ENCODE data around the gene MKI67. TPM values are rescaled to one million over a fixed set of nuclear protein-coding genes. Genes with fewer than 3 reads are reported as not detected.

Gene MKI67
- total RNA-seq, 1 donor from 2014 or later = 1.2 TPM

DNA sequence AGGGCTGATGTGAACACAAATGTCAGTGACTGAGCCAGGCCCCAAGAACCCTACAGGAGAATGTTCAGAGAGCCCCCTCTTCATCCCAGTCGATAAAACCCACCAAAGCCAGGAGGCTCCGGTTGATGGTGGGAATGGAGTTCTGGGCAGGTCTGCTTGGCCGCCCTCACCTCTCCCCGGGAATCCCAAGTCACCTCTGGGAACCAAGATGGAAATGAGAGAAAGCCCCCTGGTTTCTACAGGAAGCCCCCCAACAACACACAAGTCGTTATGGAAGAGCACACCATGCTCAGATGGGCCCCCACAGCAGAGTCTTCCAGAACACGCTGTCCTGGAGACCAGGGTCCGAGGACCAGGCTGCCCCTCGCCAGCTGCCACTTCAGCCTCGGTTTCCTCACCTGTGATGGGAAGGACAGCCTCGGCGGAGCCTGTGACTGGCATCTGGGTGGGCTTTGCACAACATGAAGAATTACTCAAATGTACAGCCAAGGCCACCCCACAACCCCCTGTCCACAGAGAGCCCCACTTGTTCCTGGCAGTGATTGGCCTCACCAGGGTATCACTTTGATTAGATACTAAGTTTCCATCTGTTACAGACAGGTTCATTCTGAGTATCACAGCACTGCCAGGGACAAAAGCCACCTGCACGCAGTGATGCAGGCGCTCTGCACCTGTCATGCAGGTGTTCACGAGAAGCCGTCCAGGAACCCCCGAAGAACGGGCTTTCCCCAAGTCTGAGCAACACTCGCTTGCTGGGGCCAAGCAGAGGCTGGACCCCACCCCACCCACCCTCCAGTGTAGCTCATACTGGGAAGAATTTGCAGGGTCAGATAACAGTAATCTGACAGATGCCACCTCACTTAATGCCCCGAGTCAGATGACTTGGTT, 57.6 kb downstream of the MKI67 start:
- no peak for DNase-seq (ENCODE audit: low spot score in 2 of 2)
- FAIRE-seq = no peak

DNA sequence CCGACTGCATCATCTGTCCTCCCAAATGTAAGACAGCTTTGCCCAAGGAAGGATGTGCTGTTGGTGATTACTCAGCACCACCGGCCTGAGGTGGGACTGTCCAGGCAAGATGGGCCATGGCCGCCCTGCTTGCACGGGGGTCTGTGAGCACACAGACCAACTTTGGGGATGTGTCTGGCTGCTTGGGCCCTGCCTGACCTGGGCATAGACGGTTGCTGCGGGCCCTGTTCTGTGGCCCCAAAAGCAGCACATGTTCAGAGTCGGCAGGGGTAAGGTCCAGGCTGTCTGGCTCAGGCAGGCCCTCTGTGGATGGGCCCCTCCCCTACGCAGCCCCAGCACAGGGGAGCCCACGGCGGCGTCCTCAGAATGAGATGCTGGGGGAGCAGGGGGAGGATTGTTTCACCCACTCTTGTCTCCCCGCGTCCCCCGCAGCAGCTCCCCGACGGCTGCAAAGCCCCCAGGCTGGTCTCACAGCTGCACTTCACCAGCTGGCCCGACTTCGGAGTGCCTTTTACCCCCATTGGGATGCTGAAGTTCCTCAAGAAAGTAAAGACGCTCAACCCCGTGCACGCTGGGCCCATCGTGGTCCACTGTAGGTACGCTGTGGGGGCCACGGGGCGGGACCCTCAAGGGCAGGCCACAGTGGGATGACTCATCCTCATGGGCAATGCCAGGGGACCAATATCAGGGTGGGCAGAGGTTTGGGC, 58.4 kb downstream of the MKI67 start:
- DNase-seq (ENCODE audit: low spot score in 2 of 2) (no peak), FAIRE-seq (no peak)

DNA sequence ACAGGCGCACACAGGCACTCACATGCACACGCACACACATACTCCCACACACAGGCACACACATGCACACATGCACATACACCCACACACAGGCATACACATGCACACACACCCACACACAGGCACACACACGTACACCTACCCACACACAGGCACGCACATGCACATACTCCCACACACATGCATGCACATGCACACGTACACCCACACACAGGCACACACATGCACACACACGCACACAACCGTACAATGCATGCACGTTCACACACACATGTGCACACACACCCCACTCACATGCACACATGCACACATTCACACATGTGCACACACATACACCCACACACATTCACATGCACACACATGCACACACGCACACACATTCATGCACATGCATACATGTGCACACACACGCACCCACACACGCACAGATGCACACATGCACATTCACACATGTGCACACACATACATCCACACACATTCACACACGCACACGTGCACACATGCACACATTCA, 59.3 kb downstream of the MKI67 start:
- FAIRE-seq = no peak
- DNase-seq (ENCODE audit: low spot score in 2 of 2) = no peak

DNA sequence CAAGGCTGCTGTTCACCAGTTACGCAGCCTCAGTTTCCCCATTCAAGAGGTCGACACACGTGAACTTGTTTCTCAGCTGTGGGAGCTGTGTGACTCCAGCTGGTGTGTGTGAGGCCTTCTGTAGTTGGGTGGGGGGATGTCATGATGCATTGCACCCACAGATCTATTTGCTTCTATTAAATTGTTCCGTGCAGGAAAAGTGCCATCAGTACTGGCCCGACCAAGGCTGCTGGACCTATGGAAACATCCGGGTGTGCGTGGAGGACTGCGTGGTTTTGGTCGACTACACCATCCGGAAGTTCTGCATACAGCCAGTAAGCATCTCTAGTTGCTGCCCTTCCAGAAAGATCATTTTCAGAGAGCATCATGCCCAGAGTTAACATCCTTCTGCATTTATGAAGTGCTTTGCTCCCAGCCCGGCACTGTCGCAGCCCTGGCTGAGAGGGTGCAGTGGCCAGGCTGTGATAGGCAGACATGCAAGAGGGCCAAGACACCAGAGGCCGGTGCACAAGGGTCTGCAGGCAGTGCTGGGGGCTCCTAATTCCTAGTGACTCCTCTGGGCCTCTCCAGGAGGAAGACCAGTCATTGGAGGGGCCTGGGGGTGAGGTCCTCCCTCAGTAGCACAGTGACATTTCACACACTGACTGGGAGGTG, 60.2 kb downstream of the MKI67 start:
- DNase-seq (ENCODE audit: low spot score in 2 of 2) (no peak), FAIRE-seq (no peak)

DNA sequence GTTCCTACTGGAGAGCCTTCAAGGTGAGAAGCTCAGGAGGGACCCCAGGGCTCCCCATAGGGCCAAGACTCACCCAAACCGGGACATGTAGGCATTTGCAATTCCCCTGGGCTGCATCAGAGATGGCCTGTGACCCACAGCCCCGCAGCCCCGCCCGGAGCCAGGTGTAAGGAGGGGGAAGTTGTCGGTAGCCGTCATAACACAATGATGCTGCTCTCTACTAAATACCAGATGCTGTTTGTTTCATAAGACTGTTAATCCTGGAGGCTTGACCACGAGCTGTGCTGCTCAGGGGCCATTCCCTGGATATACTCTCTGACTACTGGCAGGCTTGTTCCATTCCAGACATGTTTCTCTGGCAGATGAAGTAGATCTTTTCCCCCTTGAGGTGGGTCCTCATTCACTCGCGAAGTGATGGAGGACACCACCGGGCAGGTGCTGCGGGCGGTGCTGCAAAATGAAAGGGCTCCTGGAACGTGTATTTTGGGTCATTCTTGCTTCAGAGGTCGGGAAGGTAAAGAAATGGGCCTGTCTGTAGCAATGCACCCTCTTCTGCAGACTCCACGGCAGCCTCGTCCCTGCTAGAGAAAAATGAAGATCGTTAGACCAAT, 61.1 kb downstream of the MKI67 start:
- DNase-seq (ENCODE audit: low spot score in 2 of 2) = no peak
- FAIRE-seq = no peak

DNA sequence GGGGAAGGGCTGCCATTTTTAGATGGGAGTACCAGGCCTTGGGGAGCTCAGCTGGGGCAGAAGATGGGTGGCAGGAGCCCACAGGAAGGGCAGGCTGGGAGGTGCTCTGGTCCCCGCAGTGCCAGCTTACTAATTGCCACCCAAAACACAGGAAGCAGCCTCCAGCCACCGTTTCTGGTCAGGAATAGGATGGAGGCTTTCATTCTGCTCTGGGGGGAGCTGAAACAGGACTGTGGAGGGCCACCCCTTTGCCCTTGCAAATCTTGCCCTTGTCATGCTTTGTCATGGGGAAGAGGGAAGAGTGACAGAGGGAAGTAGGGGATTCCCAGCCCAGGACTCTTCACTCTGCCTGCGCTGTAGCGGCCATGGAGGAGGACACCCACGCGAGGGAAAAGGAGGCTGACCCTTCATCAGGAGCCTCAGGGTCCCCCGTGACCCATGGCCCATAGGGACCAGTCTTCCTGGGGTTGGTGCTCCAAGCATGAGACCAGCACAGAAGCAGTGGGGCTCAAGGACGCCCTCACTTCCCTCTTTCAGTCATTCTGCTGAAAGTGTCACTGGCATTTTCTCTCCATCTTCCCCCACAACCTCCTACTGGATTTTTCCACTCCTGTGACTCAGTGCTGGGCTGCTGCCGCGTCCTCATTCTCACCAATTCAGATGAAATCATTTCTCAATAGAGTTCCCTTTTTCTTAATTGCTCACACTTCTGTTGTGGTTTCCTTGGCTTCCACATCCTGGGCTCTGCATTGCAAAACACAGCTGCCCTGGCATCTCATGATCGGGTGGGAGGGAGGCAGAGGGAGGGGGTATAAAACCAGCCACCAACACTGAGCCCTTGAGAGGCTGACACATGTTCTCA, 61.9 kb downstream of the MKI67 start:
- DNase-seq (ENCODE audit: low spot score in 2 of 2) (peak in 1 of 2 donors; percentile 44), FAIRE-seq (no peak)

DNA sequence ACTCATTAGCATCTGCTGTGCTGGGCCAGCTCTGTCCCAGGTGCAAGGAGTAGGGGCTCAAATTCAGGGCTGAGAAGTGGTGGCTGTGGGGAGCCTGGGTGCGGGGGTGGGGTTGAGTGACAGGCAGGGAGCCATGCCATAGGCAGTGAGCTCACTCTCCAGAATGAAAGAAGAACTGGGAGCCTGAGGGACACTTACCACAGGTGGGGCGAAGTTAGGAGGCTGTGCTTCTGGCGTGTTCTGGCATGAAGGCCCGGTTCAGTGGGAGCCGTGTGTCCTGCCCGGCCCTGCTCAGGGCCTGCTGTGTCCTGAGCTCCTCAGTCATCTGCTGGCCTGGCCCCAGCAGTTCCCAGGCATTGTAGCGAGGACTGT, 62.5 kb downstream of the MKI67 start:
- FAIRE-seq (no peak), DNase-seq (ENCODE audit: low spot score in 2 of 2) (no peak)

DNA sequence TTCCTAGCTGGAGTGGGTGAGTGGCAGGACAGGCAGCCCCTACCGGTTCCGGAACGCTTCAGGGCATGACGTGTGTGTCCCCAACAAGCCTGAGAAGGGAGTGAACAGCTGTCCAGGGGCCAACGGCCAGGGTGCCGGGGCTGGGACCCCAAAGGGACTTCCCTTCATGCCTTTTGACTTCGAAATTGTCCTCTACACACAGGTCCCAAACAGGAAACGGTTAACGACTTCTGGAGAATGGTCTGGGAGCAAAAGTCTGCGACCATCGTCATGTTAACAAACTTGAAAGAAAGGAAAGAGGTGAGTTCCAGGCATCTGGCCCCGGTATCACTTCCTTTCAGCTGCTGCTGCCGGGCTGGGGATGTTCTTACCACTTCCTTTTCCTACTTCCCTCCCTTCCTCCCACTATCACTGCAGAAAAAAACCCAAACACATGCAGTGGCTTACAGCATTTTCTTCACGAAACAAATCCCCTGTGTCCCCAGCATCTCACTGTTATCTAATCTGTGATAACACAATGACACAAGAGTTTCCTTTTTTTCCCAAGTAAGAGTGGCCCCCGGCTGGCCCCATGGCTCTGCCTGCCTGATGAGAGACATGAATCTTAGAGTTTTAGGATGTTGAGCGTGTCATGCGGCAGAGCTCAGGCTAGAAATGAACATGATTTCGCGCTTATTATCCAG, 63.2 kb downstream of the MKI67 start:
- no peak for FAIRE-seq
- DNase-seq (ENCODE audit: low spot score in 2 of 2) = no peak

DNA sequence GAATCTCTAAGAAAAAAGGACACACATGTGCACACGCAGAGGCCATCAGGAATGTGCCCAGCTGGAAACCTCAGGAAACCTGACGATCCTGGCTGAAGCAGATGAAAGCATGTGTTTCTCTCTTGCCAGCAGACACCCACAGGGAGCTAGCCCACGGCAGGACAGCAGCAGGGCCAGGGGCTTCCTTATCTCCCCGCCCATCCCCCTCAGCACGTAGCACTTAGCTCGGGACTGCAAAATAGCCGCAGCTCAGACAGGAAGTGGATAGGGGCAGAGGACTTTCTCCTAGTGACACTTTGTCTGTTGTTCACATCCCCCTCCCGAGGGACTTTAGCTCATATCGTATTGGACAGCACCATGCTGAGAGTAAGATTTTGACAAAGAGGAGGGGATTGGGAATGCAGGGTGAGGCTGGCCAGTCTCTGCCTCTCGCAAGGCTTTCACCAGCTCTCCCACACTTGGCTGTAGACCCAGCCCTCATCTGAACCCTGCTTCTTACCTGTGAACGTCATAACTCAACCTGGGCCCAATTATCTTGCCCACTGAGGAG, 63.8 kb downstream of the MKI67 start:
- FAIRE-seq (no peak), DNase-seq (ENCODE audit: low spot score in 2 of 2) (no peak)

DNA sequence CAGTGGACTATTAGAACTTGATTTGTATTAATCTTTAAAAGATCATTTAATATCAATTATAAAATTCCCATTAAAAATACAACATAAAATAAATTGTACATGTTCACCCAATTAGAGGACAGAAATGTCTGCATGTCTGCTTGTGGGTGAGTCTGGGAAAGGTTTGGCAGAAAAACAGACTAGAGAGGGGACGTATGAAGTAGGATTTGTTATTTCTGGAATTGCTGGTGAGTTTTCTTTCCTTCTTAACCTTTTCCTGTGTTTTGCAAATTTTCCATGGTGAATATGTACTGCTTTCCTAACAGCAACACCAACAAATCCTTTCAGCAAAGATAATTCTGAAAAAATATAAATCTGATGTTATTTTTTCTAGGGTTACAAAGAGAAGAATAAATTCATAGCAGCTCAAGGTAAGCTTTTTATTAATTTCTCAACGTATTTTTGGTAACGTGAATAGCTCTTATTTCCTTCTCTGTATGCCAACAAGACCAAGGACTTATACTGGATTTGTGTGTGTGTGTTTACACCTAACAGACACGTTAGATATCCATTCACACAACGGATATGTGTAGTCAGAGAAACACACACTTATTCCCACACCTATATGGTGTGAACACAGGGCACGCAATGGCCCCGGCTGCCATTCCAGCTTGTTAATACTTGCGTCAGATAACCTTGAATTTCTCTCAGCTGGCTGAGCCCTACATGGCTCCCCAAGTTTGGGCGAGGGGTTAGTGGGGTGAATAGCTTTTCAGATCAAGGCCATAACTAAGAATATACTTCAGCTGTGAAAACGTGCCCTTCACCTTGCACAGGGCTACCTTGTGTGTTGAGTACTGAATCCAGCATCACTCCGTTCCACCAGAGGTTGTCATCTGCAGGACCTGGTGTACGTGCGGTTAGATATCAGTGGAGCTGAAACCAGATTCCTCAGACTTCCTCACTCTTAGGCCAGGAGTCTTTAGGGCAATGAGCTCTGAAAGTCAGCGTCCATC, 64.6 kb downstream of the MKI67 start:
- DNase-seq (ENCODE audit: low spot score in 2 of 2) (no peak), FAIRE-seq (no peak)

DNA sequence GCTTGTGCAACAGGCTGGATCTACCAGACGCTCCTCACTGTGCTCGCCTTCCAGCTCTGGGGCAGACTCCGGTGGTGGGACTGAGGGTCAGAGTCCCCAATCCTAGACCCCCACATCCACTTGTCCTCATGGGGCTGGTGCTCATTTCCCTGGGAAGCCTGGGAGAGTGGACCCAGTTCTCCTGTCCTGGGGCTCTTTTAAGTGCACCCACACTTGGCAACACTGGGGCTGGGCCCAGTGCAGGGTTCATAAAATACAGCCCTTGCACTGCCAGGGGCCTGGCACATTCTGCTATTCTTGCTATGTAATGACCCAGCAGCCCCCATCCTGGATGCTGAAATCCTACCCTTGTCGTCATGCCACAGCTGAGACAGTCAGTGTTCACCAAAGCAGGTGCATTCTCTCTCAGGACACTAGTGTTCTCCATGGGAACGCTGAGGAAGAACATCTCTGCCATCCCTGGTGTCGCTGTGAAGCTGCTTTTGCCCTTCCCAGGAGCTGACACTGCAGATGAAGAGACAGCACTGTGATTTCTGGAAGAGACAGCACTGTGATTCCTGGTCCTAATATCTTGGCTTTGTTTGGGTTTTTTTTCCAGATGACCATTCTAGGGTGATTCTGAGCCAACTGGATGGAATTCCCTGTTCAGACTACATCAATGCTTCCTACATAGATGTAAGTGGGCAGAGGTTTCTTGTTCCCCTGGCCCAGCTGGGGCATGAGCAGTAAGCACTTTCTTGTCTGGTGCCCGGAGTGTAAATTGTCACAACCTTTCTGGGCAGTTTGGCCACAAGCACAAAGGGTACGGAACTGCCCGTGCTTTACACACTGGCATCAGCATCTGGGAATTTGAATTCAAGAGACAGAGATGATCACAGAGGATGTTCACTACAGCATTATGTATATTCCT, 65.6 kb downstream of the MKI67 start:
- no peak for FAIRE-seq
- DNase-seq (ENCODE audit: low spot score in 2 of 2) = no peak

DNA sequence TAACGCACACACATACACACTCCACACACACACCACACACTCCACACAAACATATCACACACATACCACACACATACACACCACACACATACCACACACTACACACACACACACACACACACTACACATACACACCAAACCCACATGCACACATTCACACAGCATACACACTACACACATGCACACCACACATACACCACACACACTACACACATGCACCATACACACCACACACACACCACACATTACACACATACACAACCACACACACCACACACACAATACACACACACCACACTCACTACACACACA, 66.3 kb downstream of the MKI67 start:
- DNase-seq (ENCODE audit: low spot score in 2 of 2) (no peak), FAIRE-seq (no peak)

DNA sequence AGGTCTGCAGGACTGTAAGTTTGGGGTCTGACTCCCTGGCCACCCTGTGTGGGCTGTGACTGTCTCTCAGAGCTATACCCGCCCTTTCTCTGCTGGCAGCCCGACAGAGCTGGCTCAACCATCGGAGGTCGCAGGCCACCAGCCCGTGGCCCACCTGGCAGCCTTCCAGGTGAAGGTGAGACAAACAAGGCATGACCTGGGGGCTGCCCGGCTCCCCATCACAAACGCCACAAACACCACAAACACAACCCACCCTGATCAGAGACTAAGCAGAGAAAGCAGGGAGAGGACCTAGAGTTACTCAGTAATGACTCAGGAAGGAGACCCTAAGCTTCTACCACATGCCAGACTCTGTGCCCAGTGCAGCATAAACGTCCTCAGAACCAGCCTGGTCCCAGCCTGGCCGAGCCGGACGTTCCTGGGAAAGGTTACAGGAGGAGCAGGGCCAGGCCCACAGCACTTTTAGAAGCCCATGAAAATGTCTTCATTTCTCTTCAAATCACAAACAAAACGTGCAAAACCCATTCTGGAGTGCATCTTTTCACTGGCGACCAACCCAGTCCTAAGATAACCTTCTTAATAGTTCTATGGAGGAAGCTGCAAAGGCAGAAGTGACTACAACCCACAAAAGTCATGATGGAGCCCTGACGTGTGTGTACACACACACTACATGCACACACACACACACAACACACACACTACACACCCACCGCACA, 66.8 kb downstream of the MKI67 start:
- DNase-seq (ENCODE audit: low spot score in 2 of 2) (no peak), FAIRE-seq (no peak)

DNA sequence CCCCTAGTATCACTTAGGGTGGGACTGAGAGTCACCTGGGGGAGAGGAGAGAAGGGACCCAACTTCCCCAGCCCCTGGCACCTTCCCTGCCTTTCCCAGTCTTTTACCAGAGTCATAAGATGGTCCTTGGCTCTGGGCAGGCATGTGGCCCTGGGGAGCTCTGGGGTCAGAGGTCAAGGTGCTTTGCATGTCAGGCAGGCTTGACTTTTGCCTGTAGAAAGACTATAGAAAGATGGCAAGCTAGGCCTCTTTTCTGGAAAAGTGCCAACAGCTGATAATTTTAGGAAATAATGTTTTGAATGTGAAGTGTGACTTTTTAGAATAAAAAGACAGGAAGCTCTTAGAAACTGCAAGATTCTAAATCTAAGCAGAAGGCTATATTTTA, 67.5 kb downstream of the MKI67 start:
- FAIRE-seq (no peak), DNase-seq (ENCODE audit: low spot score in 2 of 2) (no peak)

DNA sequence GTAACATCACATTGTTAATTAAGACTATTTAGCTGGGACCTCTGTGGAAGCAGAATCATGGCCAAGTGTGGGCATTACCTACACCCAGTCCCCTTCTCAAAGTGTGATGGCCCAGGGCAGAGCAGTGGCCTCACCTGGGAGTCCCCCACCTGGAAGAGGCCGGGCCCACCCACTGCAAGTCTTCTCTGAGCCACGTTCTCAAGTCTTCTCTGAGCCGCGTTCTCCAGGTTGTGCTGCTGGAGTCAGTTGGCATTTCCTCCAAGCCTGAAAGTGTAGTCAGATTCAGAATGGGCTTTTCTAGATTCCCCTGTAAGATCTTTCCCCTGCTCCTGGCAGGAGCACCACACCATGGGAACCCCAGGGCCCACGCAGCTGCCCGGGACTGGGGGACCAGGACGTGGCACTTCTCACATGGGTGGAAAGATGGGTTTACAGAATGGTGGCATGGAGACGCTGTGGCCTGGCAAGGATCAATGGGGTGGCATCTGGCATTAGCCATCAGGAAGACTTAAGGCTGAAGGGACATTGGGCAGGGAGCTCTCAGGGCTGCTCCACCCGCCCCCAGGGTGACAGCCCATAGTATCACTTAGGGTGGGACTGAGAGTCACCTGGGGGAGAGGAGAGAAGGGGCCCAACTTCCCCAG, 68.0 kb downstream of the MKI67 start:
- FAIRE-seq (no peak), DNase-seq (ENCODE audit: low spot score in 2 of 2) (no peak)
